Prostate gland (tissue), 2 donors: ENCODE data around the gene L3HYPDH.

Experiments used
- CTCF ChIP-seq, 4 experiments: fragments of 200-600 bp in 2 of 4; fragments of 450-650 bp in 2 of 4; sonication (generic) in 2 of 4; IDR thresholded peaks; 1 replicate in 3 of 4; 2 replicates in 1 of 4; pipeline ENCODE4 v1.5.1; 2016 to 2019; ENCODE audit warnings: antibody characterized with exemption in 4 of 4, mild to moderate bottlenecking in 2 of 4, moderate library complexity in 2 of 4
- POLR2A ChIP-seq: fragments of 450-650 bp; IDR thresholded peaks from one replicate; pipeline ENCODE4 v1.6.1; 2016; ENCODE audit warnings: antibody characterized with exemption, mild to moderate bottlenecking
- POLR2AphosphoS5 ChIP-seq: sonication (generic); formaldehyde crosslinking; IDR thresholded peaks from one replicate; pipeline ENCODE4 v1.6.1; 2017; ENCODE audit warnings: antibody characterized with exemption

- TF ChIP-seq CTCF (IDR thresholded peaks at IDR 0.05) (no peak), POLR2A (no peak), POLR2AphosphoS5 (no peak)
These were observed 23.5 kb upstream of the L3HYPDH start for GRCh38 chr14:59507752-59508103.
